SK-N-DZ (cell line): ENCODE measurements around the gene FERD3L.

Source experiments
- DNase-seq: peaks from one replicate; pipeline ENCODE4 v3.0.0-alpha.2; 2015; ENCODE audit warnings: low spot score

The FERD3L gene

DNA sequence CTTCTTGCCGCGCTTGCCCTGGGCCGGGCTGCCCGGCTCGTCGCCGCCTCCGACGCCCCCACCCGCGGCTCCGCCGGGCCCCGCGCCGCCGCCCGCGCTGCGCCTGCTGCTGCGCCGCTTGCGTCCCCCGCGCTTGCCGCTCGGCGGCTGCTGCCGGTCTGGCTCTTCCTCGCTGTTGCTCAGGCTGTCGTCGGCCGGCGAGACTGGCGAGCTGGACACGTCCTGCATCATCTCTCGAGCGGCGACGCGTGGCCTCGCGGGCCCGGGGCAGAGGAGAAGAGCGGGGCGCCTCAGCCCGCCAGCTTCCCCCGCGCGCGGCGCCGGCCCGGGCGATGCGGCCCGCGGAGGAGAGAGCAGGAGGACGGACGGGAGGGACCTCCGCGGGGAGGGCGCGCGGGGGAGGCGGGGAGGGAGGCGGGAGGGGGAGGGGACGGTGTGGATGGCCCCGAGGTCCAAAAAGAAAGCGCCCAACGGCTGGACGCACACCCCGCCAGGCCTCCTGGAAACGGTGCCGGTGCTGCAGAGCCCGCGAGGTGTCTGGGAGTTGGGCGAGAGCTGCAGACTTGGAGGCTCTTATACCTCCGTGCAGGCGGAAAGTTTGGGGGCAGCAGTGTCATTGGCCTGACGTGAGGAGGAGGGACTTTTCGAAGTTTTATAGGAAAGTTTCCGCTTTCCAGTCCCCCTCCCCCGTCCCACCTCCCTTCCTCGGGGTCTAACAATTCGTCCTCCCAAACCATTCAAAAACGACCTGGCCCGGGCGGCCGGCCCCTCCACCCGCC lies 27.9 kb downstream of the FERD3L start, which contains the start of gene TWIST1:
TWIST1 (minus strand) TSS at position 546 of the 779 bp plus-strand sequence; CDS start at position 231, 315 bp downstream.
- DNase-seq: peak; percentile 70

GRCh38 chr7:19116121-19117090 lies 28.8 kb downstream of the FERD3L start:
- peak; percentile 66 for DNase-seq

DNA sequence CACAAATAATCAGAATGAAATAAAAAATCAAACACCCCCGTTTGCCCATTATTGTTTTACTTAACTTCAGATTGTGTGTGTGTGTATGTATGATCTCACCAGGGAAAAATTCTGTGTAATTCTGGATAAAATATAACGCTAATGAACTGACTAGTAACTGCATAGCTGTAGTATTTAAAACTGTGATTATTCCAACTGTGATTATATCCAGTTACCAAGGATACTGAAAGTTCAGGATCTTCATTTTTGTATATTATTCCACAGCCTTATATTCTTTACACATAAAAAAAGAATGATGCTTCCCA lies 30.7 kb downstream of the FERD3L start:
- no peak for DNase-seq

GRCh38 chr7:19113855-19114550 lies 31.2 kb downstream of the FERD3L start:
- DNase-seq: no peak

GRCh38 chr7:19113002-19113350 lies 32.2 kb downstream of the FERD3L start:
- no peak for DNase-seq

DNA sequence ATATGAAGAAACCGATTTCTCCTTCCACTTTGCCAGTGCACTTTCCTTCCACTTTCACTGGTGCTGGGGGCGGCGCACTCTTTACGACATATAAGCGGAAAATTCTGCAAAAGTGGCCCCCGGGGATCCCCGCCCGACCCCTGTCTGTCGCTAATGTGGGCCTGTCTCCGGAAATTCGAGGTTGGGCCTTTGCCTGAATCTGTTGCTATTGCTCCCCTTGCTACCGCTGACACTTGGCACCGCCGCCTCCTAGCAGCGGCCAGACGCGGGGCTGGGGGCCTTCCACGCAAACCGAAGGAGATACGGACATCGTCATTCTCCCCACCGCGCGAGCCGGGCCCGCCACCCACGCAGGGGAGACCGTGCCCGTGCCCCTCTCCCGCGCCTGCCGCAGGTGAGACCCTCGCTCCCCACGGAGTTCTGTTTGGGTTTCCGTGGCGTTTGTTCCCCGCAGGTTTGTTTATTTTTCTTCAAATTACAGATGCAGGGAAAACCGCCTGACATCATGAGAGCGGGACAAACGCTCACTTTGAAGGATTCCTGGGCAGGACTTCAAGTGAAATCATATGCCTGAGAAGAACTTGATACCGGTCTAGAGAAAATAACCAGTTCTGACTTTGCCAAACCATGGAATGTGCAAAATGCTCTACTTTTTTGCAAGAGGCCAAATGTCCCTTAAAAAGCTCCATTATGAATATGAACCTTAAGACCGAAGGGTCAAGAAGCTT lies 32.8 kb downstream of the FERD3L start:
- no peak for DNase-seq

DNA sequence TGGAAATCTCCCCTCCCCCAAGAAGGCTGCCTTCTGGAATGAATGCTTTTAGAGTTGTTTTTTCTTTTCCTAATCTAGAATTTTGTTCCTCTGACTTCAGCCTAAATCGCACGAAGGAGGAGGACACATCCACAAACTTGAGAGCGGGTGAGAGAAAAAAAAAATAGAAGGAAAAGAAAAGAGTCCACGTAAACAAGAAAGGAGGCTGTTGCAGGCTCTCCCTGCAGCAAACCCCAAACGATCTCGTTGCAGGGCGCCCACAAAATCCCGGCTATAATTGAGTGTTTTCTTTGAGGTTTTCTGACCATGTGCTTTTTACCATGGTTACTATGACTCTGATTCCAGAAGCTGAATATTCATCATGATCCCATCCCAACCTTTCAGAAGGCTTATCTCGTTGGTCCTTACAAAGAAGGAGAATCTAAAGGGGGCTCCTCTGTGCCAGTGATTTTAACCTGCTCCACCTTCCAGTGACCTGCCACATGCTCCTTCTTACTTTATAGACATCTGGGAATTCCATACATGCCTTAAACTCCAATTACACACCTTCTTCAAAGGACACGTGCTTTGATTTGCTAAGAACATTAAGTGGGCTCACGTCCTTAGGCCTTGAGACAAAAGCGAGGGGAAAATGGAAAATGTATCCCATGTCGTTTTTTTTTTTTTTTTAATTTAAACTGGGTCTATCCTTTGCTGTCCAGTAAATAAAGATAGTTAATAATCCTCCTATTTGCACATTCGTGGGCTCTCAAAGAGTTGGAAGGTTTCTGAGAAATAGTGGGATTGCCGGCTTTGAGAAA lies 33.5 kb downstream of the FERD3L start:
- no peak for DNase-seq

DNA sequence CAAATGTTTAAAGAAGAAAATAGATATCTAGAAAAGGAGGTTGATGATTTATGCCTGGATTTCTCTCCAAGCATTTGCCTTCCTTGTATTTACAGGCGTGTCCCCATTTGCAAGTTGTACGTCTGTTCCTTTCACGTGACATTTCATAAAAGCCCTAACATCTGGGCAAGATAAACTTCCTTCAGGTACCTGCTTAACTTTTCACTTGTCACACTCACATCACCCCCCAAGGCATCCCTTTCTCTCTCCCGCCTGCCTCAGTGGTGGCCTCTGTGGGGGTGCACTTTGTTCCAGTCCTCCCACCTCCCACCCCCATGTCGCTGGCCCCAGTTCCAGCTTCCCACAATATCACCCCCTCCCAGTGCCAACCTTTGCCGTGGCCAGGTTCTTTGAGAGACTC lies 34.4 kb downstream of the FERD3L start:
- no peak for DNase-seq

- no peak for DNase-seq
Measured at GRCh38 chr7:19110026-19110730, 35.0 kb downstream of the FERD3L start.

GRCh38 chr7:19109000-19109946 lies 35.9 kb downstream of the FERD3L start:
- DNase-seq: peak; percentile 46

DNA sequence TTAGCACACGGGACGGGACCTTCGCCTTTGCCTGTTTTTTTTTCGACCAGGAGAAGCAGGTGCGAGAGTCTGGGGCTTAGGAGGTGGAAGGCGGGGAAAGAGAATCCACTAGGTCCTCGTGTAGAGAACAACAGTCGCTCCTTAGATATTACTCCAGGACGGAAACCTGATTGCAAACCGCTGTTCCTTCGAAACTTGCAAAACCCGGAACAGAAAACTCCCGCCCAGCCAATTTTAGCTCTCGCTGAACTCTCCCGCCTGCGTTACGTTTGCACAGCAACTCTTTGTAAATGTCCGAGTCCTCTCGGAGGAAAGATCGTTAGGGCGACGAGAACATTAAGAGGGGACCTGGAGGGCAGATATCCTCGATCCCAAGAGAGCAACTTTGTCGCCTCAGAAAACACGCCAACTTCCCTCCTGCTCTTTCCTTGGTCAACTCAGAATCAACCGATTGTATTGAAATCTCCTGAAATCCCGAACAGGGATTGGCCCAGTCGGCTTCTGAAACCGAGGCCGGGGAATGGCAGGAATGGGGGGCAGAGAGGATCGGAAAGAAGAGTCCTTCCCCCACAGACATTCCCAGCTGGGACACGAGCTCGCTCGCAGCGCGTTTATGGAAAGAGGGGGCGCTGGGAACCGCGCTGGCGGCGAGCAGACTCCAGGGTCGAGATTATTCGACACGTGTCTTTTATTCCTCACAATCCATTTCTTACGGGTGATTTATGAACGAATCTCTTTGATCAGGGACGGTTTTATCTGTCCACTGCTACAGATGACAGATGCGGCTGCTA lies 37.7 kb downstream of the FERD3L start:
- no peak for DNase-seq

DNA sequence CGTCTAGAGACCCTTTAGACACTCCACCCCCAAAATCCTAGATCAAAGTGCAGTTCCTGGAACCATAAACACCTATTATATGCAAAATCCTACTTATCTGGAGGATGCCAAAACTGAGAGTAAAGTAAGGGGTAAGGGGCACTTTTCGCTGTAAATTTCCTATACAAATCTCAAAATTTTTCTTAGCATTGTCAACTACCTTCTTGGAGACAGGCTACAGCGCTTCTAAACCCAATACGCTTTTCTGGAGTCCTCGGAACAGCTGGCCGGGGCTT lies 38.2 kb downstream of the FERD3L start:
- no peak for DNase-seq

DNA sequence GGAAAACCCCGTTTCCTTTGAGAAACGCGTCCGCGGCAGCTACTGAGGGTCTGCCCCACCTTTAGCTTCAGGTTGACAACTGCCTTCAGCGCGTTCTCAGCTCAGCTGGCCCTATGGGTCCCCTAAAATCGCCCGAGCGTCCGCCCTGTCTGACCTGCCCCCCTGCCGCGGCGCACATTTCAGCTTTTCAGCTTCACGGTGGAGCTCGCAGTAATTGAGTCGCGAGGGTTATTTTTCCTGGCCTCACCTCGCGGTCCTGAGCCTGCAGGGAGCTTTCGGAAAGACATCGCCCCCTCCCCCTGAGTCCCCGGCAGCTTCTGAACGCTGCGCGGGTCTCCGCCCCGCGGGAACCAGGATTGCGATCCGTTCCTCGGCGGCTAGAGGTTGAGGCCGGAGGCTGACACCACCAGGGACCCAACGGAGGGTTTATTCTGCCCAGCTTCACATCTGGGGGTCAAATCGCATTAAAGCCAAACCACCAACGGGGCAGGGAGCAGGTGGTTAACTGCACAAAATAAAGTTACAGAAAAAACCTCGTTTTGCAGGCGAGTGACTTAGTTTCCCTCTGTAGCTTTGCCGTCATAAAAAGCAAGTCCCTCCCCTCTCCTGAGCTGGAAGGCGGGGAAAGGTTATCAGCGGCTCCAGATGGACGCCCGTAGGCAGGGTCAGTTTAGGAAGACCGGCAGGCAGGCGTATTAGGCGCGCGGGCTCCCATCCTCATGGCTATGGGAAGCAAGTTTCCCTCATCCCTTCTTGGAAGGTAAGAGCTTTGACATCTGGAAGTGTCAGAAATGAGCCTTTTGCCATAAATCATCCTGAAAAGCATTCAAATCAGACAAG lies 38.8 kb downstream of the FERD3L start:
- no peak for DNase-seq

DNA sequence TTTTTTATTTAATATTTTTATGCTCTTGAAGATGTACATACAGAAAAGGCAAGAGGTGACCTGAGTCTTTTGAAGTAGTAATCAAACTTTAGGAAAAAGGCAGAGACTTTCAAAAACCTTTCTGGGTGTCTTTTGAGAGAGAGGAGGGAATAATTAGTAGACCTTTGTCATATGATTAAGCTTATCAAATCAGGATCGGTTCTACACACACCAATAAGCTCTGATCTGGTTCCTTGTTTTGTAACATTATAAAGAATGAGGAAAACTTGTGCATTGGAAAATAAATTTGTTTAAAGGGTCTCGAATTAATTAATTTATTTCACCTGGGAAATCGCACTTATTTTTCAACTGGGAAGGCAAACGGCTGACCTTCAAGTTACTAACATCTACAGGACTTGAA lies 39.7 kb downstream of the FERD3L start:
- no peak for DNase-seq

DNA sequence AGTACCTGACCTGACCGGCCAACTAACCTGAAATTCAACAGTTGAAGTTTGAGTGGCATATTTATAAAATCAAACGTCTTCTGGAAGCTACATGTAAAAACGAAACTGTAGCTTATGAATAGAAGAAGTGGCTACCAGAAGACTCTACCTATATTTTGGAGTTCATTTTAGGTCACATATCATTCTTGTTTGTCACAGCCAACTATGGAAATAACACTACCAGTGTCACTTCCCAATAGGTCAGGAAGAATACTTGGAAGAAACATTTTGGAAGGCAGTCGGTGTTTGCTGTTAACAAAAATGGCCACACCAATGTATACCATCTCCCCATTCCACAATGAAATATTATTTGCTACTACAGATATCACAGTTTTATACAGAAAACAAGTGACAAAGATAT lies 40.4 kb downstream of the FERD3L start:
- no peak for DNase-seq

- no peak for DNase-seq
Measured at GRCh38 chr7:19102884-19103283, 42.3 kb downstream of the FERD3L start.

DNA sequence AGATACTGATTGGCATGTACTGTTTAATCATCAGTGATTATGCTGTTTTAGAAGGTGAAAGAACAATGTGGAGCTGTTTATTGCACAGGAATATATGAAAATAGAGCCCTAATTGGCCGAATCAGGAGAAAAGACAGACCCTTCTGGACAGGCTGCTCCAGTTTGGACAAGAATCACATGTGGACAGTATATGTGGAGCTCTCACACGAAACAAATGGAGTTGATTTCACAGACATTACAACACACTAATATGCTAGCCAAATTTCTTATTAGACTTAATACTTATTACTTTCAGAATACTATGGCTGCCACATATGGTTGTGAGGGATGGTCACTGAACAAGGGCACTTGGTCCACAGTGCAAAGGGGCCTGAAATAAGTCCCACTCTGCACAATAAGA lies 43.3 kb downstream of the FERD3L start:
- DNase-seq: no peak
